ENCODE measurements around the gene FTSJ1.

FTSJ1 gene

DNA sequence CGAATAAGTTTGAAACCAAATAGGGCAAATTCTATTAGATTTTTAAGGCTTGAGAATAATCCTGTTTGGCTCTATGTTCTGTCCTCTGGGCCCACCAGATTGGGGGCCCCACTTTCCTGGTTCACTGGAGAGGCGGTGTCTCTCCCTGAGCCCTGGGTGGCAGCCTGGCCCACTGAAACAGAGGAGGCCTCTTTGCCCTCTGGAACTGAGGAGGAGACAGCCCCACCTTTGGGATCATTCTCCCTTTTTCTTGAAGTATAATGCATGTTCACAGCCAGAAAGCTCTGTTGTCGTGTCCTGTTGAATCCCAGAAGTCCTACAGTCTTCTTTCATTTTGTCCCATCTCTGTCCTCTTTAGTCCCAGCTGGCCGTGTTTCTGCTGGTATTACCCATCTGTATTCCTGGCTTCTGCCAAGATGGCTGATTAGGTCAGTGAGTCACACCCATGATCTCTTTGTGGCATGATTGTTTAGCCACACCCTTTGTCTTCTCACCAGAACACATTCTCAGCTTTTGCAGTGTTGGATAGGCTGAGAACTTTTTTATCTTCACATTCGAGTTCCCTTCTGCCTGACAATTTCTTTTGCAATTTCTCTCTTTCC is 55.5 kb downstream of the FTSJ1 start:
- DNase-seq = no peak

DNA sequence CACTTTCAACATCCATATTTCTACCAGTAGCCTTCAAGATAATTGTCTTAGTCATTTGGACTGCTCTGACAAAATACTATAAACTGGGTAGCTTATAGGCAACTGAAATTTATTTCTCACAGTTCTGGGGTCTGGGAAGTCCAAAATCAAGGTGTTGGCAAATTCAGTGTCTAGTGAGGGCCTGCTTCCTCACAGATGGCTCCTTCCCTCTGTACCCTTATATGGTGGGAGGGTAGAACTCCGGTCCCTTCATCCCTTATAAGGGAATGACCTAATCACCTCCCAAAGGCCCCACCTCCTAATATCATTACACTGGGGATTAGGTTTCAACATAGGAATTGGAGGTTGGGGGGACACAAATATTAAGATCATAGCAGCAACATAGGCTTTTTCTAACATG is 56.2 kb downstream of the FTSJ1 start:
- DNase-seq = no peak

DNA sequence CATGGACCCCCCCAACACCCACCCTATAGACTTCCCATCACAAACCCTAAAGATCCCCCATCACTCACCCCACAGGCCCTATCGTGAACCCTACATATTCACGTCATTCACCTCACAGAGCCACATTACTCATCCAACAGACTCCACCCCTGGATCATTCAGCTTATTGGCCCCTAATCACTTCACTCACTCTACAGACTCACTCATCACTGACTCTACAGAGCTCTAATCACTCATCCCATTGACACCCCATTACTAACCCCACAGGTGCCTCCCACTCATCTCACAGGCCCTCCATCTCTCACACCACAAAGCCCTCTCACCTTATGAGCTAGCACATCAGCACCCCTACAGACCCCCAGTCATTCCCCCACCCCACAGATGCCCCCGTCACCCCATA is 57.2 kb downstream of the FTSJ1 start:
- DNase-seq = no peak
